WI38 (cell line): ENCODE results near the gene DPAGT1.

Experiments used
- H3K4me3 ChIP-seq: 2 replicates; pipeline ENCODE4 v1.5.1; 2011; ENCODE audit warnings: low read depth, mild to moderate bottlenecking, control low read depth, low read length
- CTCF ChIP-seq: IDR thresholded peaks from 2 replicates; pipeline ENCODE4 v1.5.1; 2012; ENCODE audit warnings: low read depth, mild to moderate bottlenecking, control low read depth, low read length

Gene DPAGT1

DNA sequence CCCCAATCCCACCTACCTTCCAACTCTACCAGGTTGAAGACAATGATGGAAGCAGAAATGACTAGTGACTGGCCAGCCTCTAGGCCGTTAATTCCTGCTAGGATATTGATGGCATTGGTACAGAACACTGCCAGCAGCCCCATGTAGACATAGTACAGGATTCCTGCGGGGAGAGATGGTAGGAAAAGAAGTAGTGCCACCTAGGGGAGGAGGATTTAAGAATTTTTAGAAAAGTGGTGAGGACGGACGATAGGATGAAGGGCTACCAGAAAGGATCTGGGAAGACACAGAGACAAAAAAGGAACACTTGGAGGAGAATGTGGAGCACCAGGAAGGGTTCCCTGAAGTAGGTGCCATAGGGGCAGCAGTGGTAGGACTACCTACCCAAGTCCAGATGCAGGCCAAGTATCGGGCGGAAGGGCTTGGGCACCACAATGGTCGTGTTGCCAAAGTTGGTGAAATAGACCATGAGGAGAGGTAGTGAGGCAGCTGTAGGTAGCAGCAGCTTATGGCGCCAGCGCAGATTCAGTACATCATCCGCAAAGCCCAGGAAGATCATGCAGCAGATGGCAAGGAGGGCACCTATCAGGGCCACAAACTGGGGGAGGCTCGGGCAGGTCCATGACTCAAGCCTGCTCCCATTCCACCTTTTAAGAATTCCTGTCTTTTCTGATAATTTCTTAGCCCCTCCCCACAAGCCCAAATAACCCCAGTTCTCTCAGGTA, 1.2 kb downstream of the DPAGT1 start:
- peak; percentile 25 for TF ChIP-seq CTCF
- peak overlapping the region; percentile 92 for H3K4me3 ChIP-seq

DNA sequence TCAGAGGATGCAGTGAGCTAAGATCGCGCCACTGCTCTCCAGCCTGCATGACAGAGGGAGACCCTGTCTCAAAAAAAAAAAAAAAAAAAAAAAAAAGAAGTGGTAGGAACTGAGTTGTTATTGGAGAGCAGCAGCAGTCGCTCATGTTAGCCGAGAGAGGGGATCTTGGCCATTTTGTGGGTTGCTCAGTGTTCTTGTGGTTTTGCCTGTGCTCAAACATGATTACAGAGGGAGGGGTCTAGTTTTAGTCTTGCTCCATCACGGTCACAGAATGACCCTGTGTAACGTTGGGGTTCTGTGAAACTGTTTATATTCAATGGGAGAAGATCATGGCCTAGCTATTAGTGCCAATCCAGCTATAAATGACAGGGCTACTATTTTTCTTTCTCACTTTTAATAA, 1.9 kb downstream of the DPAGT1 start:
- H3K4me3 ChIP-seq: no peak overlapping the region
- no peak for TF ChIP-seq CTCF

DNA sequence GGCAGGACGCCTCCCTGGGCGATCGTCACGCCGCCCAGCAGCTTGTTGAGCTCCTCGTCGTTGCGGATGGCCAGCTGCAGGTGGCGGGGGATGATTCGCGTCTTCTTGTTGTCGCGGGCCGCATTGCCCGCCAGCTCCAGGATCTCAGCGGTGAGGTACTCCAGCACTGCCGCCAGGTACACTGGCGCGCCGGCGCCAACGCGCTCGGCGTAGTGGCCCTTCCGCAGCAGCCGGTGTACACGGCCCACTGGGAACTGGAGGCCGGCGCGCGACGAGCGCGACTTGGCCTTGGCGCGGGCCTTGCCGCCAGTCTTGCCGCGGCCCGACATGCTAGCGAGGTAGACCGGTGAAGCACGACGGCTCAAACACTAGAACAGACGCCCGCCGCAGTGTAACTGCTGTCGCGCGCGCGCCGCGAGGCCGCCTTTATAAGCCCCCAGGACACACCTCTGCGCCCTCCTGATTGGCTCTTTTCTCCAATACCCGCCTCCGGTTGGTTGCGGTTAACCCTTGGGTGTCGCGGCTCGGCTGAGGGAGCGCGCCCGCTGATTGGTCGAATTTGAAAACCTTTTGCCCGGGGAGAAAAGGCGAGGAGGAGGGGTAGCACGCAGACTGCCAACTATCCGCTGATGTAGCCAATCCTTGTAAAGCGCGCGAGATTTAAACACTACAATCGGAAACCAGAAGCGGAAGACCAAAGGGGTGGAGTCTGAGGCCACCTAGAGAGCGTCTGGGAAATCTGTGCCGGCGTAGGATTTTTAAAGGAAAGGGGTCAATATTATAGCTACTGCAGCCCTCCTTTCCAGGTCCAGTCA, 6.4 kb downstream of the DPAGT1 start:
- no peak; the same call in 1 of the 2 replicates for TF ChIP-seq CTCF
- peak overlapping the region; percentile 81 for H3K4me3 ChIP-seq

DNA sequence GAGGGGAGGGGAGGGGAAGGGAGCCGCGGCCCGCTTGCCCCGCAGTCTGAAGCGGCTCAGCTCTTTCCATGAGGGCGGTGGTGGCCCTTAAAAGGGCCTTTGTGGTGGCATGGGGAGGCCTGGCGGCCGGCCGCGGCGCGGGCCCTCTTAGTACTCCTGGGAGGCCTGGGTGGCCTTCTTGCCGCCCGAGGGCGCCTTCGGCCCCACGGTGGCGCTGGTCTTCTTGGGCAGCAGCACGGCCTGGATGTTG, 6.9 kb downstream of the DPAGT1 start:
- peak; percentile 51 for TF ChIP-seq CTCF
- H3K4me3 ChIP-seq: peak overlapping the region; percentile 81

GRCh38 chr11:119093942-119094815, 7.5 kb downstream of the DPAGT1 start:
- no peak for TF ChIP-seq CTCF

GRCh38 chr11:119092880-119093842, 8.5 kb downstream of the DPAGT1 start:
- TF ChIP-seq CTCF: no peak
- H3K4me3 ChIP-seq: peak overlapping the region; percentile 81

More at GRCh38 chr11:119093942-119094815, 7.5 kb downstream of the DPAGT1 start:
- H3K4me3 ChIP-seq: peak overlapping the region; percentile 81
